ENCODE measurements around the gene MESD. TPM values are rescaled to one million over a fixed set of nuclear protein-coding genes. Genes with fewer than 3 reads are reported as not detected.
A peak's percentile ranks its signal among the peaks of the same experiment; 100 is the strongest.

The MESD gene
- total RNA-seq, 4 donors from 2014 or later: 21.2 to 43.8 (median 35.1) TPM

DNA sequence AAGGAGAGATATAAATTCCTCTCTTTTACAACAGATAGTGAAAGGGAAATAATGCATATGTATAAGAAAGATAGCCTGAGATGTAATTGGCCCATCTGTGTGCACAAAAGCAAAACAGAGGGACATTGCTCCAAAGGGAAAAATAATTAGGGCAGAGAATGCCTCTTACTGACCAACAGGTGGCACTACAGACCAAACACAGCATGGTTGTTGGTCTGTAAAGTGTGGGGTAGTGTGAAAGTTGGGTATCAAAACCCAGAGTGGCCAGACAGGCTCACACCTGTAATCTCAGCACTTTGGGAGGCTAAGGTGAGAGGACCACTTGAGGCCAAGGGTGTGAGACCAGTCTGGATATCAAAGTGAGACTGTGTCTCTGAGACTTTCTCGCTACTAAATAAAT lies 6.6 kb upstream of the MESD start:
- WGBS, 2 donors: 94 to 96% methylated on average over 1 of the region's 1 CpG
- Histone ChIP-seq H3K27me3 (no peaks in the 10 kb centered on the region), H3K9me3 (peaks cover 0 to 4% (median 0%) of the 10 kb centered on the region in 4 donors), H3K4me1 (peaks cover 0 to 28% (median 8%) of the 10 kb centered on the region in 4 donors), H3K27ac (no peak overlapping the region), H3K36me3 (no peaks in the 10 kb centered on the region), H3K4me3 (no peak overlapping the region)
- TF ChIP-seq EP300 (IDR thresholded peaks at IDR 0.05): no peak
- TF ChIP-seq POLR2A (IDR thresholded peaks at IDR 0.05): no peak
- TF ChIP-seq CTCF (IDR thresholded peaks at IDR 0.05): peak in 2 of 5 experiments; percentile 11 to 28
- DNase-seq (ENCODE audit: low spot score in 2 of 2): no peak

DNA sequence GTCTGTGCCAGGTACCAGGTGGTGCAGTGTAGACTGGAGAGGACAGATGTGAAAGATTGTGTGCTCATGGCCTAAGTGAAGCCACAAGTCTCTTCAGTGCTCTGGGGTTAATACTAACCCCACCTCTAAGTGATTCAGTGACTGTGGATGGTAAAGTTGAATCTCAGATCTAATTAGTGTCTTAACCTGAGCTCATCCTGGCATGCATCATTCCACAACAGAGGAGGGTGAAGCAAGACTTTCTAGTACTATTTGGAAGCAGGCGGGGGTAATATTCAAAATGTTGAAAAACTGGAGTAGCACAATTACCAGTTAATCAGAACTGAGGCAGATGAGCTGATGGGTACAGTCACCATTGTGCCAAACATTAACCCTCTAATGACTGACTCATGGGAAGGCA lies 2.8 kb upstream of the MESD start:
- Histone ChIP-seq H3K27ac (peak overlapping the region; percentile 46 to 97 (median 92)), H3K4me3 (no peak overlapping the region), H3K9me3 (peaks cover 0 to 4% (median 0%) of the 10 kb centered on the region in 4 donors), H3K36me3 (no peaks in the 10 kb centered on the region), H3K27me3 (no peaks in the 10 kb centered on the region), H3K4me1 (peaks cover 0 to 38% (median 25%) of the 10 kb centered on the region in 4 donors)
- no peak for TF ChIP-seq POLR2A (IDR thresholded peaks at IDR 0.05)
- 95 to 100% methylated on average over 1 of the region's 1 CpG for WGBS, 2 donors
- no peak for DNase-seq (ENCODE audit: low spot score in 2 of 2)

DNA sequence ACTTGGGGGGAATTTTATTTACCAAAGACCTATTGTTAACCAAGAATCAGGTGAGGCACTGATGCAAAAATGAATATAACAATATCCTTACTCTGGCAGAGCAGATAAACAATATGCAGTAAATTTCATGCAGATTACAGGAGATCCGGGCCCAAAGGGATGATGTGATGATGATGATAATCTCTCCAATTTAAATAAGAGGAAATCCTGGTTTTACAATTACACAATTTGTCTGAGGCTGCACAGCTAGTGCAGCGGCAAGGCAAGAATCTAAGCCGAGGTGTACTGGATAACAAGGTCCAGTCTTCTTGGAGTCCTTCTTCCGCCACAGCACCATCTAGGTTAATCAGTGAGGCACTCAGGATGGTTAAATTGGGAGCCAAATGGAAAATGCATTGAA lies 2.4 kb upstream of the MESD start:
- Histone ChIP-seq H3K36me3 (no peaks in the 10 kb centered on the region), H3K4me1 (peaks cover 0 to 43% (median 25%) of the 10 kb centered on the region in 4 donors), H3K9me3 (peaks cover 0 to 4% (median 0%) of the 10 kb centered on the region in 4 donors), H3K27me3 (no peaks in the 10 kb centered on the region), H3K27ac (peak overlapping the region; percentile 46 to 97 (median 92)), H3K4me3 (no peak overlapping the region)
- TF ChIP-seq CTCF (IDR thresholded peaks at IDR 0.05) (no peak), POLR2A (IDR thresholded peaks at IDR 0.05) (no peak), EP300 (IDR thresholded peaks at IDR 0.05) (no peak)
- whole genome bisulfite sequencing, 2 donors: 85 to 87% methylated on average over 4 of the region's 4 CpGs
- DNase-seq (ENCODE audit: low spot score in 2 of 2): no peak

DNA sequence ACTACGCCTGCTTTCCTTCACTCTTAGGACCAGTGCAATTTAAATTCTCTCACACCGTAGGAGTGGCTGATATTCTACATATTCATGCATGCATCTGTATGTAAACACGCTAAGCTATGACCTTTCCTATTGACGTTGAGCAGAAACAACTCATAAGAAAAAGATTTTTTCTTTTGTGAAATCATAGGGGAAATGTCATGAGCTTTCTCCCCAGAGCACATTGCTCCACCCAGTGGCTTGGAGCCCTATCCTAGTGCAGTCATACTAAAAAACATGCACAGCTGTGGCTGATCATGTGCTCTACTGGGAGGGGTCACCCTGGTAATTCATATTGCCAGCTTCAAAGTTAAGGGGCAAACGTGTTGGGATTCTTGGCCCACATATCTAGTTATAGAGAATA lies 1.8 kb upstream of the MESD start:
- Histone ChIP-seq H3K4me3 (no peak overlapping the region), H3K27me3 (no peaks in the 10 kb centered on the region), H3K4me1 (peaks cover 0 to 48% (median 25%) of the 10 kb centered on the region in 4 donors), H3K36me3 (no peaks in the 10 kb centered on the region), H3K9me3 (peaks cover 0 to 2% (median 0%) of the 10 kb centered on the region in 4 donors), H3K27ac (peak overlapping the region; percentile 85 to 97 (median 92))
- DNase-seq (ENCODE audit: low spot score in 2 of 2): peak; percentile 55 to 80
- WGBS, 2 donors: 35% methylated on average over 5 of the region's 5 CpGs
- TF ChIP-seq EP300 (IDR thresholded peaks at IDR 0.05): peak; percentile 79 to 88
- TF ChIP-seq CTCF (IDR thresholded peaks at IDR 0.05): peak in 1 of 5 experiments; percentile 13
- peak in 1 of 2 donors; percentile 23 for TF ChIP-seq POLR2A (IDR thresholded peaks at IDR 0.05)

- no peaks in the 10 kb centered on the region for H3K9me3 ChIP-seq
- DNase-seq (ENCODE audit: low spot score in 2 of 2): no peak
- no peaks in the 10 kb centered on the region for H3K36me3 ChIP-seq
- no peak overlapping the region for H3K4me3 ChIP-seq
- H3K27me3 ChIP-seq: no peaks in the 10 kb centered on the region
- no peak for TF ChIP-seq CTCF (IDR thresholded peaks at IDR 0.05)
- TF ChIP-seq EP300 (IDR thresholded peaks at IDR 0.05): no peak
- TF ChIP-seq POLR2A (IDR thresholded peaks at IDR 0.05): no peak
- H3K4me1 ChIP-seq: peaks cover 0 to 53% (median 25%) of the 10 kb centered on the region in 4 donors
- WGBS, 2 donors: 84 to 92% methylated on average over 1 of the region's 1 CpG
- peak overlapping the region; percentile 85 to 97 (median 92) for H3K27ac ChIP-seq
Observed at GRCh38 chr15:80990955-80991354, 1.3 kb upstream of the MESD start.
